A673 (cell line): ENCODE results near the gene NACC2. TPM values are rescaled to one million over a fixed set of nuclear protein-coding genes. Genes with fewer than 3 reads are reported as not detected.
A peak's percentile ranks its signal among the peaks of the same experiment; 100 is the strongest.

ENCODE experiments used
- BruUV-seq: library from RNA; stranded (reverse); fragments of 400-500 nt; replicated peaks from 2 replicates; lab custom pipeline; 2021; lab: Mats Ljungman, UMichigan
- CTCF ChIA-PET: fragments of 300-600 bp; sonication (Branson Sonifier 250); formaldehyde crosslinking; loops from one replicate; lab custom pipeline; 2022; ENCODE audit warnings: antibody characterized with exemption; lab: Charles Lee
- POLR2A ChIA-PET: fragments of 300-600 bp; sonication (Branson Sonifier 250); formaldehyde crosslinking; loops from one replicate; lab custom pipeline; 2022; ENCODE audit warnings: antibody characterized with exemption; ENCODE audit not compliant: low non-redundant PET; lab: Charles Lee
- DNase-seq: peaks from one replicate; pipeline ENCODE4 v3.0.0-alpha.2; 2015; ENCODE audit warnings: low spot score
- H3K27ac ChIP-seq: fragments of 200-600 bp; sonication (generic); 2 replicates; pipeline ENCODE4 v1.5.1; 2016; ENCODE audit warnings: mixed run types, low read depth, mild to moderate bottlenecking, mixed read lengths, antibody characterized with exemption, low read length; ENCODE audit not compliant: poor library complexity, severe bottlenecking
- H3K27me3 ChIP-seq: fragments of 200-600 bp; sonication (generic); replicated peaks from 2 replicates; pipeline ENCODE4 v1.6.1; 2017; ENCODE audit warnings: mixed run types, low read depth, mild to moderate bottlenecking, mixed read lengths, antibody characterized with exemption, low read length; ENCODE audit not compliant: insufficient read depth, poor library complexity
- H3K36me3 ChIP-seq: fragments of 200-600 bp; sonication (generic); 2 replicates; pipeline ENCODE4 v1.6.1; 2016; ENCODE audit warnings: mixed run types, mild to moderate bottlenecking, mixed read lengths, antibody characterized with exemption, low read length; ENCODE audit not compliant: insufficient read depth, poor library complexity, severe bottlenecking
- H3K4me1 ChIP-seq: fragments of 200-600 bp; sonication (generic); 2 replicates; pipeline ENCODE4 v1.6.1; 2017; ENCODE audit warnings: mixed run types, mild to moderate bottlenecking, mixed read lengths, antibody characterized with exemption, low read length; ENCODE audit not compliant: insufficient read depth, poor library complexity, severe bottlenecking
- H3K4me3 ChIP-seq: fragments of 200-600 bp; sonication (generic); 2 replicates; pipeline ENCODE4 v1.5.1; 2016; ENCODE audit warnings: low read depth, mixed run types, mild to moderate bottlenecking, mixed read lengths, low read length; ENCODE audit not compliant: poor library complexity, severe bottlenecking
- H3K9me3 ChIP-seq: fragments of 200-600 bp; sonication (generic); 2 replicates; pipeline ENCODE4 v1.6.1; 2016; ENCODE audit warnings: mixed run types, low read depth, mild to moderate bottlenecking, mixed read lengths, antibody characterized with exemption, low read length; ENCODE audit not compliant: poor library complexity, severe bottlenecking
- CTCF ChIP-seq: fragments of 300-800, 200-600 bp; sonication (generic); conservative IDR thresholded peaks from 2 replicates; pipeline ENCODE4 v1.5.1; 2017; ENCODE audit warnings: low read depth, mild to moderate bottlenecking, antibody characterized with exemption, low read length, moderate library complexity, mixed read lengths
- EZH2 ChIP-seq: fragments of 200-600 bp; sonication (generic); IDR thresholded peaks from 2 replicates; pipeline ENCODE4 v1.6.1; 2017; ENCODE audit warnings: borderline replicate concordance, low read depth, mild to moderate bottlenecking, mixed read lengths, antibody characterized with exemption, low read length; ENCODE audit not compliant: poor library complexity, severe bottlenecking
- intact Hi-C: fragments of 100-400 bp; cut with micrococcal nuclease; formaldehyde crosslinking; loops from one replicate; pipeline ENCODE4 v1.10.0; 2022; ENCODE audit not compliant: unreplicated experiment
- total RNA-seq: library from RNA; stranded (reverse); gene quantifications from 2 replicates; pipeline ENCODE4 v1.2.3, GENCODE V29; 2021

The NACC2 gene
- total RNA-seq, 1 experiment from 2014 or later = 19.5 TPM

- no TSS peak for BruUV-seq
- Histone ChIP-seq H3K9me3 (no peaks in the 10 kb centered on the region), H3K27ac (peak overlapping the region; percentile 63), H3K27me3 (no peaks in the 10 kb centered on the region), H3K36me3 (no peaks in the 10 kb centered on the region), H3K4me3 (peak overlapping the region; percentile 15), H3K4me1 (peaks cover 40% of the 10 kb centered on the region)
- ChIA-PET POLR2A (interaction anchor here (0.6 kb wide), 1 partner anchor 372 kb away, joined by 4 read pairs; no protein-coding TSS in a partner anchor), CTCF (no interaction called here)
- DNase-seq = peak; percentile 80
- TF ChIP-seq CTCF (no peak), EZH2 (no peak)
- intact Hi-C loops = no loop called here
Measured at GRCh38 chr9:135990468-135991429, 104.3 kb downstream of the NACC2 start.

- DNase-seq = peak; percentile 76
- no peaks in the 10 kb centered on the region for H3K36me3 ChIP-seq
- TF ChIP-seq CTCF (no peak), EZH2 (no peak)
- ChIA-PET CTCF (interaction anchor here (1.0 to 1.3 kb wide), 3 partner anchors 20 to 149 kb away, joined by 3 to 6 read pairs (median 4); no protein-coding TSS in a partner anchor), POLR2A (no interaction called here)
- no peaks in the 10 kb centered on the region for H3K27me3 ChIP-seq
- intact Hi-C loops = no loop called here
- H3K4me3 ChIP-seq = peak overlapping the region; percentile 15
- no peaks in the 10 kb centered on the region for H3K9me3 ChIP-seq
- peak overlapping the region; percentile 63 for H3K27ac ChIP-seq
- no TSS peak for BruUV-seq
- peaks cover 48% of the 10 kb centered on the region for H3K4me1 ChIP-seq
Measured at GRCh38 chr9:135989722-135990467, 105.2 kb downstream of the NACC2 start.

GRCh38 chr9:135989157-135989556 lies 105.9 kb downstream of the NACC2 start:
- TF ChIP-seq EZH2 = no peak
- TF ChIP-seq CTCF = peak; percentile 27; the same call in 1 of the 2 replicates
- H3K4me1 ChIP-seq = peaks cover 55% of the 10 kb centered on the region
- no peaks in the 10 kb centered on the region for H3K36me3 ChIP-seq
- no peaks in the 10 kb centered on the region for H3K27me3 ChIP-seq
- DNase-seq = no peak
- intact Hi-C loops = no loop called here
- POLR2A ChIA-PET = no interaction called here
- no TSS peak for BruUV-seq
- no peaks in the 10 kb centered on the region for H3K9me3 ChIP-seq
- peak overlapping the region; percentile 63 for H3K27ac ChIP-seq
- H3K4me3 ChIP-seq = no peak overlapping the region
- CTCF ChIA-PET = interaction anchor here (1.0 to 1.3 kb wide), 3 partner anchors 20 to 150 kb away, joined by 3 to 6 read pairs (median 4); no protein-coding TSS in a partner anchor
